GM12878 (cell line): ENCODE results near the gene CLNK. TPM values are rescaled to one million over a fixed set of nuclear protein-coding genes. Genes with fewer than 3 reads are reported as not detected.

Experiments
- E4F1 ChIP-seq: fragments of 450-650 bp; IDR thresholded peaks from 2 replicates; pipeline ENCODE4 v1.6.1; 2018; ENCODE audit warnings: borderline replicate concordance, mild to moderate bottlenecking; ENCODE audit not compliant: partially characterized antibody
- ETV6 ChIP-seq, 2 experiments: fragments of 450-650 bp in 1 of 2; IDR thresholded peaks in 1 of 2; conservative IDR thresholded peaks in 1 of 2; 2 replicates each; pipeline ENCODE4 v1.6.1; 2014; ENCODE audit warnings: antibody characterized with exemption in 1 of 2, borderline replicate concordance in 1 of 2, low read depth in 1 of 2, mild to moderate bottlenecking in 1 of 2, moderate library complexity in 1 of 2
- JUNB ChIP-seq: IDR thresholded peaks from 2 replicates; pipeline ENCODE4 v1.6.1; 2016; ENCODE audit warnings: antibody characterized with exemption, mild to moderate bottlenecking
- JUND ChIP-seq: IDR thresholded peaks from 2 replicates; pipeline ENCODE4 v1.6.1; 2012; ENCODE audit warnings: low read depth, mild to moderate bottlenecking, low read length, improper control_type of control experiment, moderate library complexity
- KAT2A ChIP-seq: conservative IDR thresholded peaks from 2 replicates; pipeline ENCODE4 v1.6.1; 2011; ENCODE audit warnings: low read depth, low read length; ENCODE audit not compliant: control insufficient read depth
- LARP7 ChIP-seq: fragments of 450-650 bp; IDR thresholded peaks from 2 replicates; pipeline ENCODE4 v1.6.1; 2017; ENCODE audit warnings: mild to moderate bottlenecking
- SIX5 ChIP-seq: IDR thresholded peaks from 2 replicates; pipeline ENCODE4 v1.6.1; 2011; ENCODE audit warnings: mild to moderate bottlenecking, low read depth, low read length, moderate library complexity; ENCODE audit not compliant: severe bottlenecking
- SUZ12 ChIP-seq: fragments of 200-600 bp; sonication (generic); IDR thresholded peaks from one replicate; pipeline ENCODE4 v1.6.1; 2018; ENCODE audit warnings: antibody characterized with exemption, mild to moderate bottlenecking; ENCODE audit not compliant: unreplicated experiment
- ZNF207 ChIP-seq: fragments of 450-650 bp; IDR thresholded peaks from 2 replicates; pipeline ENCODE4 v1.6.1; 2014; ENCODE audit warnings: antibody characterized with exemption, mild to moderate bottlenecking, borderline replicate concordance
- ZNF384 ChIP-seq: IDR thresholded peaks from 2 replicates; pipeline ENCODE4 v1.6.1; 2012; ENCODE audit warnings: low read depth, mild to moderate bottlenecking, low read length, improper control_type of control experiment, borderline replicate concordance
- ZNF622 ChIP-seq: fragments of 450-650 bp; IDR thresholded peaks from 2 replicates; pipeline ENCODE4 v1.6.1; 2017; ENCODE audit warnings: mild to moderate bottlenecking, inconsistent platforms
- ZZZ3 ChIP-seq: IDR thresholded peaks from 2 replicates; pipeline ENCODE4 v1.6.1; 2011; ENCODE audit warnings: low read depth; ENCODE audit not compliant: control insufficient read depth, insufficient read length
- polyA plus RNA-seq, 11 experiments: library from polyadenylated mRNA; depleted of rRNA in 4 of 11; unstranded in 6 of 11; stranded (reverse) in 5 of 11; fragments of >200 nt; fragmentation: Nextera tagmentation in 4 of 11; fragmentation: Illumina TruSeq in 1 of 11; extraction: Ambion mirVana in 4 of 11; extraction: Trizol in 1 of 11; gene quantifications; 1 replicate in 1 of 11; 2 replicates in 10 of 11; pipeline versions ENCODE4 v1.2.1 to v1.2.3, GENCODE V29; 2011 to 2016; ENCODE audit warnings: inconsistent platforms in 2 of 11, missing spikeins in 2 of 11, low read depth in 1 of 11
- total RNA-seq, 4 experiments: library from RNA; depleted of rRNA in 3 of 4; stranded (reverse); fragments of >200 nt in 3 of 4; fragmentation: Illumina TruSeq in 1 of 4; extraction: Trizol in 1 of 4; gene quantifications; 2 replicates each; pipeline versions ENCODE4 v1.2.1 to v1.2.3, GENCODE V29; 2013 to 2021
- TF ChIP-seq, protein P1 (sequence below): IDR thresholded peaks from 2 replicates; pipeline ENCODE4 v1.6.1; 2011; ENCODE audit warnings: borderline replicate concordance, low read depth, mild to moderate bottlenecking, moderate library complexity, mixed read lengths, low read length; ENCODE audit not compliant: insufficient read depth; ENCODE audit errors: extremely low read length

Gene CLNK
- total and polyA plus RNA-seq, 10 of the 15 experiments (the other 5 are each of a cell fraction or from before 2014, with no cell fraction given), result 2.1 to 14.3 (median 2.7) TPM

GRCh38 chr4:10437735-10438134, 246.8 kb downstream of the CLNK start (continued):
- TF ChIP-seq, protein P1, sequence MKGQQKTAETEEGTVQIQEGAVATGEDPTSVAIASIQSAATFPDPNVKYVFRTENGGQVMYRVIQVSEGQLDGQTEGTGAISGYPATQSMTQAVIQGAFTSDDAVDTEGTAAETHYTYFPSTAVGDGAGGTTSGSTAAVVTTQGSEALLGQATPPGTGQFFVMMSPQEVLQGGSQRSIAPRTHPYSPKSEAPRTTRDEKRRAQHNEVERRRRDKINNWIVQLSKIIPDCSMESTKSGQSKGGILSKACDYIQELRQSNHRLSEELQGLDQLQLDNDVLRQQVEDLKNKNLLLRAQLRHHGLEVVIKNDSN, result no peak
- TF ChIP-seq ZZZ3 (no peak), ETV6 (conservative IDR thresholded peaks at IDR 0.05 in 1 of 2, IDR thresholded peaks at IDR 0.05 in 1 of 2; ENCODE audit: borderline replicate concordance in 1 of 2, low read depth in 1 of 2) (no peak), SIX5 (no peak), LARP7 (no peak), ZNF207 (no peak), ZNF384 (no peak), ZNF622 (no peak), SUZ12 (no peak), KAT2A (no peak), E4F1 (no peak), JUND (no peak), JUNB (no peak)
- TF ChIP-seq, all 136 proteins: peak for 0

Other genes starting within 250 kb of the CLNK start
- 20.5 and 23.4 TPM in 2 replicates for gene ZNF518B, start 227.3 kb downstream of the CLNK start, total RNA-seq (2014; rRNA removed)
- 16.3 and 17.0 TPM in 2 replicates for gene ZNF518B, start 227.3 kb downstream of the CLNK start, total RNA-seq (2014; rRNA removed; fragmentation: Illumina TruSeq; extraction: Trizol)
- 16.2 and 17.6 TPM in 2 replicates for gene ZNF518B, start 227.3 kb downstream of the CLNK start, total RNA-seq (2021)
- gene ZNF518B, start 227.3 kb downstream of the CLNK start, polyA plus RNA-seq (2011; rRNA removed), result 20.2 and 25.2 TPM in 2 replicates
- gene ZNF518B, start 227.3 kb downstream of the CLNK start, polyA plus RNA-seq (2014; fragmentation: Illumina TruSeq; extraction: Trizol), result 10.4 and 10.6 TPM in 2 replicates
- gene ZNF518B, start 227.3 kb downstream of the CLNK start, polyA plus RNA-seq (2014; fragmentation: Nextera tagmentation; extraction: Ambion mirVana), result 1 to 10 TPM; 2.7 to 4.4 TPM
- 7.6 and 7.7 TPM in 2 replicates for gene ZNF518B, start 227.3 kb downstream of the CLNK start, polyA plus RNA-seq (2014; rRNA removed)
- 1 to 10 TPM; 6.4 to 7.9 TPM for gene ZNF518B, start 227.3 kb downstream of the CLNK start, polyA plus RNA-seq (2016; fragmentation: Nextera tagmentation; extraction: Ambion mirVana)